HG03175 (cell line): ENCODE data around the gene CEACAM16.
"Not testable (repeated sequence)": the region's sequence is repeated elsewhere in the genome, so short reads cannot be mapped to it uniquely, and the experiment has no call there.

Experiments used
- ATAC-seq: cut with Tn5 transposase; IDR thresholded peaks from one replicate; pipeline ENCODE4 v1.9.1; 2021; ENCODE audit warnings: mild to moderate bottlenecking, moderate library complexity; ENCODE audit not compliant: unreplicated experiment

CEACAM16 gene, protein sequence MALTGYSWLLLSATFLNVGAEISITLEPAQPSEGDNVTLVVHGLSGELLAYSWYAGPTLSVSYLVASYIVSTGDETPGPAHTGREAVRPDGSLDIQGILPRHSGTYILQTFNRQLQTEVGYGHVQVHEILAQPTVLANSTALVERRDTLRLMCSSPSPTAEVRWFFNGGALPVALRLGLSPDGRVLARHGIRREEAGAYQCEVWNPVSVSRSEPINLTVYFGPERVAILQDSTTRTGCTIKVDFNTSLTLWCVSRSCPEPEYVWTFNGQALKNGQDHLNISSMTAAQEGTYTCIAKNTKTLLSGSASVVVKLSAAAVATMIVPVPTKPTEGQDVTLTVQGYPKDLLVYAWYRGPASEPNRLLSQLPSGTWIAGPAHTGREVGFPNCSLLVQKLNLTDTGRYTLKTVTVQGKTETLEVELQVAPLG

GRCh38 chr19:44698492-44699201 is at the start of gene CEACAM16:
Gene CEACAM16, plus strand, starts transcription at chr19:44699151. Its CDS starts 2,306 bp downstream, at chr19:44701457.
- no peak for ATAC-seq

- no peak for ATAC-seq
Observed at GRCh38 chr19:44649578-44650145, 49.3 kb upstream of the CEACAM16 start.

- ATAC-seq, result no peak
Observed at GRCh38 chr19:44653343-44653742, 45.6 kb upstream of the CEACAM16 start.

DNA sequence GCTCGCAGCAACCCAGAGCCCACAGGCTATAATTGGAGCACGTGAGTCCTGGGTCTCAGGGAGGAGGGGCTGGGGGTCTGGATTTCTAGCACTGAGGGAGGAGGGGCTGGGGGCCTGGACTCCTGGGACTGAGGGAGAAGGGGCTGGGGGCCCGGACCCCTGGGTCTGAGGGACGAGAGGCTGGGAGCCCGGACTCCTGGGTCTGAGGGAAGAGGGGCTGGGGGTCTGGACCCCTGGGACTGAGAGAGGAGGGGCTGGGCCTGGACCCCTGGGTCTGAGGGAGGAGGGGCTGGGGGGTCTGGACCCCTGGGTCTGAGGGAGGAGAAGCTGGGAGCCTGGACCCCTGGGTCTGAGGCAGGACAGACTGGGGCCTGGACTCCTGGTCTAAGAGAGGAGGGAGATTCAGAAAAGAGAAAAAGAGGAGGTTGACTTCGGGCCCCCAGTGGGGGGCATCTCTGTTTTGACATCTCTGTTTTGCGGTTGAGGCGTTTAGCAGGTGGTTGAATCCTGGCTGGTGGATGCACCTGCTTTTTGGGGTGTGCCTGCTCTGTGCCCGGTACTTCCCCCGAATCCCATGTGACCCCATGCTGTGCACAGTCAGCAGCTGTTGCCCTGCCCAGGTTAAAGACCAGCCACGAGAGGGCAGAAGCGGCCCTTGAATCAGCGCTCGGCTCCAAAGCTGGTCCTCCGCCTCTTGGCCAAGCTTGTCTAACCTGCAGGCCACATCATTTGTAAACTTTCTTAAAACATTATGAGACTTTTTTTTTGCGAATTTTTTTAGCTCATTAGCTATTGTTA is 44.8 kb upstream of the CEACAM16 start:
- peak; percentile 87 for ATAC-seq

GRCh38 chr19:44657211-44657921 is 41.6 kb upstream of the CEACAM16 start:
- no peak for ATAC-seq

- no peak for ATAC-seq
Observed at GRCh38 chr19:44658069-44658733, 40.8 kb upstream of the CEACAM16 start.

- no peak for ATAC-seq
Observed at GRCh38 chr19:44660081-44660480, 38.9 kb upstream of the CEACAM16 start.

GRCh38 chr19:44661205-44661604 is 37.7 kb upstream of the CEACAM16 start:
- no peak for ATAC-seq

DNA sequence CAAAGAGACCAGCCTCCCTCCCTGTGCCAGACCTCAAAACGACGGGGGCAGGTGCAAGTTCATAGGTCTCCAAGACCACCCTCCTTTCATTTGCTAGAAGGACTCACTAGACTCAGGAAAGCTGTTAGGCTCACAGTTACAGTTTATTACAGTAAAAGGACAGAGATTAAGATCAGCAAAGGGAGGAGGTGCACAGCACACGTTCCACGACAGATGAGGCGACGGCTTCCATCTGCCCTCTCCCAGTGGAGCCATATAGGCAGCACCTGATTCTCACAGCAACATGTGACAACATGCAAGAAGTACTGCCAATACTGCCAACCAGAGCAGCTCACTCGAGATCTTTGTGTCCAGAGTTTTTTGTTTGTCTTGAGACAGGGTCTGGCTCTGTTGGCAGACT is 37.0 kb upstream of the CEACAM16 start:
- ATAC-seq, result no peak

DNA sequence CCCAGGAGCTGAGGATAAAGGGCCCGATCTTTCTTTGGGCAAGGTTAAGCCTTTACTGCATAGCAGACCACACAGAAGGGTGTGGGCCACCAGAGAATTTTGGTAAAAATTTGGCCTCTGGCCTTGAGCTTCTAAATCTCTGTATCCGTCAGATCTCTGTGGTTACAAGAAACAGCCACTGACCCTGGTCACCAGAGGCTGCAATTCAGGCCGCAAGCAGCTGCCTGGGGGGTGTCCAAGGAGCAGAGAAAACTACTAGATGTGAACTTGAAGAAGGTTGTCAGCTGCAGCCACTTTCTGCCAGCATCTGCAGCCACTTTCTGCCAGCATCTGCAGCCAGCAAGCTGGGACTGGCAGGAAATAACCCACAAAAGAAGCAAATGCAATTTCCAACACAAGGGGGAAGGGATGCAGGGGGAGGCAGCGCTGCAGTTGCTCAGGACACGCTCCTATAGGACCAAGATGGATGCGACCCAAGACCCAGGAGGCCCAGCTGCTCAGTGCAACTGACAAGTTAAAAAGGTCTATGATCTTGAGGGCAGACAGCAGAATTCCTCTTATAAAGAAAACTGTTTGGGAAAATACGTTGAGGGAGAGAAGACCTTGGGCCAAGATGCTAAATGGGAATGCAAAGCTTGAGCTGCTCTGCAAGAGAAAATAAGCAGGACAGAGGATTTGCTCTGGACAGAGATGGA is 36.1 kb upstream of the CEACAM16 start:
- ATAC-seq, result no peak

- ATAC-seq, result no peak
Observed at GRCh38 chr19:44663996-44664395, 35.0 kb upstream of the CEACAM16 start.

- no peak for ATAC-seq
Observed at GRCh38 chr19:44664976-44665375, 34.0 kb upstream of the CEACAM16 start.

- ATAC-seq, result no peak
Observed at GRCh38 chr19:44666852-44667556, 31.9 kb upstream of the CEACAM16 start.

GRCh38 chr19:44668985-44669764 is 29.8 kb upstream of the CEACAM16 start:
- ATAC-seq, result no peak

DNA sequence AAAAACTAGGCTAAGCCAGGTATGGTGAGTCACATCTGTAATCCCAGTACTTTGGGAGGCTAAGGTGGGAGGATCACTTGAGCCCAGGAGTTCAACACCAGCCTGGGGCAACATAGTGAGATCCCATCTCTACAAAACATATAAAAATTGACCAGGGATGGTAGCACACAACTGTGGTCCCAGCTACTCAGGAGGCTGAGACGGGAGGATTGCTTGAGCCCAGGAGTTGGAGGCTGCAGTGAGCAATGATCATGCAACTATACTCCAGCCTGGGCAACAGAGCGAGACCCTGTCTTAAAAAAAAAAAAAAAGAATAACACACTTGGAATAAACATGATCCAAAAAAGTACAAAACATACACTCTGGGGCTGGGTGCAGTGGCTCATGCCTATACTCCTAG is 28.9 kb upstream of the CEACAM16 start:
- not testable (repeated sequence) for ATAC-seq

DNA sequence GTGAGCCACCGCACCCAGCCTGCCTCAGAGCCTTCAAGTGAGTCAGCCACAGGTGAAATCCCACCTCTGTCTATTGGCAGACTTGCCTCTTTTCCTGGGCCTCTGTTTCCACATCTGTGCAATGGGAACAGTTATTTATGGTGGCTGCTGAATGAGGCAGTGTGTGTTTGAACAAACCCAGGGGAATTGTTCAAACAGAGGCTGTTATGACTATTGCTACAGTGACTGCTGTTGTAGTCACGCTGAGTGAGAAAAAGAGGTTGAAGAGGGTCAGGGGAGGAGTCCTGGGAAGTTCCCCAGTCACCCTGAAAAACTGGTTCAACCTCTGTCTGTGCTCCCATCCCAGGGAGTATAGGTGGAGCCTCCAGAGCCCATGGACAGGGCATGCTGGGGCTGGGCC is 27.6 kb upstream of the CEACAM16 start, which contains the start of gene CEACAM19:
Gene CEACAM19 (plus strand): TSS at position 83 of the 400 bp plus-strand sequence. CDS start 450 bp downstream, outside the sequence.
- ATAC-seq, result no peak

GRCh38 chr19:44672226-44672625 is 26.7 kb upstream of the CEACAM16 start:
- ATAC-seq, result no peak

DNA sequence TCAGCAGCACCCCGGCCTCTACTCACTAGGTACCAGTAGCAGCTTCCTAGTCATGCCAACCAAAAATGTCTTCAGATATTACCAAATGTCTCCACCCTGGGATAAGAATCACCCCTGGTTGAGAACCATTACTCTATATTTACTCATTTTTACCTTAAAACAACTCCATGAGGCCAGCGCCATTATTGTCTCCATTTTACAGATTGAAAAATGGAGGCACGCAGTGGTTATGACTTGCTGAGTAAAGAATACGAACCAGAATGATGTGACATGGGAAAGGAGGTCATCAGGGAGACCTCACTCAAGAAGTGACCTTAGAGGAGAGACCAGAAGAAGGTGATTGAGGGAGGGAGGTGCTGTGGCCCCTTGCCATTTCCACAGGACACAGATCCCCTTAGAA is 25.4 kb upstream of the CEACAM16 start:
- no peak for ATAC-seq
